AG04450 (cell line): Measurements from ENCODE around the gene C1orf105. TPM values are rescaled to one million over a fixed set of nuclear protein-coding genes. Genes with fewer than 3 reads are reported as not detected.

Experiments used
- CTCF ChIA-PET: fragments of 300-600, 350-600 bp; formaldehyde crosslinking; extraction: SDS; loops from one replicate; lab custom pipeline; 2022; ENCODE audit warnings: antibody characterized with exemption, inconsistent platforms; lab: Charles Lee
- POLR2A ChIA-PET: fragments of 350-600 bp; formaldehyde crosslinking; extraction: SDS; loops from one replicate; lab custom pipeline; 2021; ENCODE audit warnings: antibody characterized with exemption, inconsistent platforms; lab: Yijun Ruan, JAX
- DNase-seq: peaks from one replicate; pipeline ENCODE4 v3.0.0-alpha.2; 2011; ENCODE audit warnings: low read depth, low spot score
- H3K27ac ChIP-seq: one replicate; pipeline ENCODE4 v1.5.1; 2012; ENCODE audit warnings: low read depth, low read length, control low read depth
- H3K27me3 ChIP-seq: one replicate; pipeline ENCODE4 v1.6.0; 2012; ENCODE audit warnings: low read length; ENCODE audit not compliant: control insufficient read depth, insufficient read depth
- H3K4me3 ChIP-seq: 2 replicates; pipeline ENCODE4 v1.5.1; 2011; ENCODE audit warnings: mild to moderate bottlenecking, low read depth, low read length, control low read depth
- H3K9me3 ChIP-seq: 2 replicates; pipeline ENCODE4 v1.5.1; 2012; ENCODE audit warnings: low read length; ENCODE audit not compliant: control insufficient read depth, insufficient read depth
- polyA plus RNA-seq: library from polyadenylated mRNA; depleted of rRNA; stranded (reverse); fragments of >200 nt; gene quantifications from 2 replicates; pipeline ENCODE4 v1.2.3, GENCODE V29; 2011
- TF ChIP-seq, protein P1 (sequence below): IDR thresholded peaks from 2 replicates; pipeline ENCODE4 v1.5.1; 2011; ENCODE audit warnings: low read depth, low read length, control low read depth, inconsistent platforms

The C1orf105 gene
- polyA plus RNA-seq, 1 experiment, result not detected

DNA sequence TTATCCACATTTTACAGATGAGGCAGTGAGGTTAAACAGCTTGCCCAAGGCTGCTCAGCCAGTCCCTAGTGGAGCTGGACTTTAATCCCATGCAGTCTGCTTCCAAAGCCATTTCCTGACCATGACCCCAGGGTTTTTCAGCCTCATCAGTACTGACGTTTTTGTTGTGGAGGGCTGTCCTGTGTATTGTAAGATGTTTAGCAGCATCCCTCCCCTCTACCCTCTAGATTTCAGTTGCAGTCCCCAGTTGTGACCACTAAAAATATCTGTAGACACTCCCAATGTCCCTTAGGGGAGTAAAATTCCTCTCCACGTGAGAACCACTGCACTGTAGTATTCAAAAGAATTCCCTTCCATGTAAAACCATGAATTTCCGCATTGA is 30.2 kb upstream of the C1orf105 start:
- no peaks in the 10 kb centered on the region for H3K27me3 ChIP-seq
- TF ChIP-seq, protein P1, sequence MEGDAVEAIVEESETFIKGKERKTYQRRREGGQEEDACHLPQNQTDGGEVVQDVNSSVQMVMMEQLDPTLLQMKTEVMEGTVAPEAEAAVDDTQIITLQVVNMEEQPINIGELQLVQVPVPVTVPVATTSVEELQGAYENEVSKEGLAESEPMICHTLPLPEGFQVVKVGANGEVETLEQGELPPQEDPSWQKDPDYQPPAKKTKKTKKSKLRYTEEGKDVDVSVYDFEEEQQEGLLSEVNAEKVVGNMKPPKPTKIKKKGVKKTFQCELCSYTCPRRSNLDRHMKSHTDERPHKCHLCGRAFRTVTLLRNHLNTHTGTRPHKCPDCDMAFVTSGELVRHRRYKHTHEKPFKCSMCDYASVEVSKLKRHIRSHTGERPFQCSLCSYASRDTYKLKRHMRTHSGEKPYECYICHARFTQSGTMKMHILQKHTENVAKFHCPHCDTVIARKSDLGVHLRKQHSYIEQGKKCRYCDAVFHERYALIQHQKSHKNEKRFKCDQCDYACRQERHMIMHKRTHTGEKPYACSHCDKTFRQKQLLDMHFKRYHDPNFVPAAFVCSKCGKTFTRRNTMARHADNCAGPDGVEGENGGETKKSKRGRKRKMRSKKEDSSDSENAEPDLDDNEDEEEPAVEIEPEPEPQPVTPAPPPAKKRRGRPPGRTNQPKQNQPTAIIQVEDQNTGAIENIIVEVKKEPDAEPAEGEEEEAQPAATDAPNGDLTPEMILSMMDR, result no peak
- no peak overlapping the region for H3K27ac ChIP-seq
- no peak for DNase-seq
- CTCF ChIA-PET, result interaction anchor here (1.0 kb wide), 1 partner anchor 9 kb away, joined by 3 read pairs; no protein-coding TSS in a partner anchor
- no peak overlapping the region for H3K4me3 ChIP-seq
- POLR2A ChIA-PET, result no interaction called here
- no peaks in the 10 kb centered on the region for H3K9me3 ChIP-seq

DNA sequence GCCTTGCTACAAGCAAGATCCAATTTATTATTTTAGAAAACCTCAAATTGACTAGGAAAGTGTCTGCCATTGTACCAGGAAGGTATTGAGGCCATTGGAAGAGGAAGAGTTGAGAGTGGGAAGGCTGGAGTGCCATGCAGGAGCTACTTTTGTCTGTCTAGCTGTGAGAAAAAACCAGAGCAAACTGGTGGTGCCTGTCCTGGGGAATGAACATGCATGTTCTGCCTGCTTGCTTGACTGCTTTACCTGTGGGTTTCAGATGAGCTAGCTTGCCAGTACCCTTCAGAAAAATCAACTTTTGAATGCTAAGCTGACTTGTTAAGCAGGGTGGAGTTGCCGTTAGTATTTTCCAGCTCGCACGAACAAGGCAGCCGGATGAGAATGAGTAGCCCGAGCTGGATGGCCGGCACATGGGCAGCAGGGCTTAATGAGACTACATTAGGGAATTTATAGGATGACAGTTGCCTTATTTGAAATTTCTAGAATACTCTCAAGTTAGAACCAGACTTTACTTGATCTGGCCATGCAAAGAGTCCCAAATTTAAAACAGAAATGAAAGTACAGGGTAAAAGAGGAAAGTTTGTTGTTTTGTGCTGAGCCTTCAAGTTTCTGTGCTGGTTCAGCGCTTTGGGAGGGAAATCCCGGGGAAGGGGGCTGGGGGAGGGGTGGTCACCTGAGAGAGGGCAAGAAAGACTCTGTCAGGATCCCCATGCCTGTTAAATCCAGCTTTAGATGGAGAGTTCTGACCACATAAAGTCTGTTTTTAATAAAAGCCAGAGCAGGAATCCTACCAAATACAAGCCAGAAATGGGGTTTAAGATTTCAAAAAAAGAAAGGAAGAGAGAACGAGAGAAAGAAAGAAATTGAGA is 29.6 kb upstream of the C1orf105 start:
- ChIA-PET CTCF (interaction anchor here (1.0 kb wide), 1 partner anchor 8 kb away, joined by 3 read pairs; no protein-coding TSS in a partner anchor), POLR2A (no interaction called here)
- Histone ChIP-seq H3K4me3 (no peak overlapping the region), H3K27ac (no peak overlapping the region), H3K9me3 (no peaks in the 10 kb centered on the region), H3K27me3 (no peaks in the 10 kb centered on the region)
- TF ChIP-seq, protein P1, result no peak
- no peak for DNase-seq

DNA sequence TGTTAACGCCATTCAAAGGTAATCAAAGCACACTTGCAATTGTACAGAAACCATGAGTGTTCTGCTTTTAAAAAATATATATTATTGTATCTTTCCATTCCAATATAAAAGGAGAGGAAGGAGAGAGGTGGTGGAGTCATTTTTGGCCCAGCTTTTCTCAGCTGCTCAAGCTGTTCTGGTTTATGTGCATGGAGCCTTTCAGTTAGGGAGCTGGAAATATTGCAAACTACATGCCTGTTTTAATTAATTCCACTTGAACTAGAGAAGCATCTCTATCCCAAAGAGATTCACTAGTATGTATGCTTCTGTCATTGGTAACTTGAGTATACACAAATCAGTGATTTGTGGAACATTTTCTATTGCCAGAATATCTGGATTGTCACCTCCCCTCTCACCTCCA is 28.5 kb upstream of the C1orf105 start:
- Histone ChIP-seq H3K9me3 (no peaks in the 10 kb centered on the region), H3K27me3 (no peaks in the 10 kb centered on the region), H3K4me3 (no peak overlapping the region), H3K27ac (no peak overlapping the region)
- TF ChIP-seq, protein P1, result no peak
- ChIA-PET POLR2A (no interaction called here), CTCF (interaction anchor here (14.1 kb wide), 1 partner anchor 389 kb away, joined by 199 read pairs; no protein-coding TSS in a partner anchor)
- DNase-seq, result no peak

DNA sequence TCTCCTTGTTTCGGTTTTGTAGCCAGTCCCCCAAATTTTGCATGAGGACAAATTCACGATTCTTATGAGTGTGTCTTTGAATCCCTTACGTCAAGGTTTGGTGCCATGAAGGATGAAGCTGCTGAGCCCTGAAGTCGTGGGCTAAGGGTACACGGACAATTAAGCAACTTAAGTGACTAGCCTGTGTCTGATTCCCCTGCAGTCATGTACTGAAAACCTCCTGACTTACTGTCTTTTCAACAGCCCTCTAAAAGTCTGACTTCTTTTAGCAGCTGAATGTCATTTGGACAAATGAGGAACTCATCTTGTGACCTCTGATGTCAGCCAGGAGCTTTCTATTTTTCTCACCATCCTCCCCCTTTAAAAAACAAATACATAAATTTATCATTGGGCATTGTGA is 27.1 kb upstream of the C1orf105 start:
- Histone ChIP-seq H3K27me3 (no peaks in the 10 kb centered on the region), H3K27ac (no peak overlapping the region), H3K9me3 (no peaks in the 10 kb centered on the region), H3K4me3 (no peak overlapping the region)
- POLR2A ChIA-PET, result no interaction called here
- TF ChIP-seq, protein P1, result no peak
- DNase-seq, result no peak
- CTCF ChIA-PET, result interaction anchor here (14.1 kb wide), 1 partner anchor 391 kb away, joined by 199 read pairs; no protein-coding TSS in a partner anchor
